Astrocyte of the cerebellum (primary cell): Measurements from ENCODE around the gene MADCAM1.
A peak's percentile ranks its signal among the peaks of the same experiment; 100 is the strongest.

ENCODE experiments used
- DNase-seq: peaks from one replicate; pipeline ENCODE4 v3.0.0-alpha.2; 2011; ENCODE audit warnings: low read depth
- H3K4me3 ChIP-seq: 2 replicates; pipeline ENCODE4 v1.5.1; 2011; ENCODE audit warnings: mild to moderate bottlenecking, low read depth, low read length, moderate library complexity
- in situ Hi-C: cut with HindIII; loops from 2 replicates; pipeline ENCODE4 v1.10.0; 2017; ENCODE audit warnings: low sequenced_read_pairs
- TF ChIP-seq, protein P1 (sequence below): IDR thresholded peaks from 2 replicates; pipeline ENCODE4 v1.5.1; 2012; ENCODE audit warnings: low read length, low read depth, moderate library complexity, mild to moderate bottlenecking; ENCODE audit errors: missing control alignments

The MADCAM1 gene

DNA sequence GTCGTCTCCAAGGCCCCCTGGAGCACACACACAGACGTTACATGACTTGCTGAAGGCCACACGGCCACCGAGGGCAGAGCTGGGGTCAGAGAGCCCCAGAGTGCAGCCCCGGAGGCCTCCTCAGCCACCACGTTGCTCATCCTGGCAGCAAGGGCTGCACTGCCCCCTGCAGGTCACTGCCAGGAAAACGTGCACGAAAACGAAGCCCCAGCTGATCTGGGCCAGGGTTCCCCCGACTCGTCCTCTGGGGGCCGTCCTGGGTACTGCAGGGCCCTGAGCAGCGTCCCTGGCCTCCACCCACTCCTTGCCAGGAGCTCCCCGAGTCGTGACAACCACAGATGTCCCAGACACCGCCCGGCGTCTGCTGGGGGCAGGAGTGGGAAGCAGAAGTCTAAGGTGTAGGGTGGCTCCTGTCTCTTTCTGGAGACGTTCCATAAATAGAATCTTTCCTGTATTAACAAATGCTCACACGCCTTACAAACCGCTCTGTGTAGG lies 14.4 kb downstream of the MADCAM1 start:
- DNase-seq: no peak
- no peak overlapping the region for H3K4me3 ChIP-seq
- in situ Hi-C loops: no loop called here
- TF ChIP-seq, protein P1, sequence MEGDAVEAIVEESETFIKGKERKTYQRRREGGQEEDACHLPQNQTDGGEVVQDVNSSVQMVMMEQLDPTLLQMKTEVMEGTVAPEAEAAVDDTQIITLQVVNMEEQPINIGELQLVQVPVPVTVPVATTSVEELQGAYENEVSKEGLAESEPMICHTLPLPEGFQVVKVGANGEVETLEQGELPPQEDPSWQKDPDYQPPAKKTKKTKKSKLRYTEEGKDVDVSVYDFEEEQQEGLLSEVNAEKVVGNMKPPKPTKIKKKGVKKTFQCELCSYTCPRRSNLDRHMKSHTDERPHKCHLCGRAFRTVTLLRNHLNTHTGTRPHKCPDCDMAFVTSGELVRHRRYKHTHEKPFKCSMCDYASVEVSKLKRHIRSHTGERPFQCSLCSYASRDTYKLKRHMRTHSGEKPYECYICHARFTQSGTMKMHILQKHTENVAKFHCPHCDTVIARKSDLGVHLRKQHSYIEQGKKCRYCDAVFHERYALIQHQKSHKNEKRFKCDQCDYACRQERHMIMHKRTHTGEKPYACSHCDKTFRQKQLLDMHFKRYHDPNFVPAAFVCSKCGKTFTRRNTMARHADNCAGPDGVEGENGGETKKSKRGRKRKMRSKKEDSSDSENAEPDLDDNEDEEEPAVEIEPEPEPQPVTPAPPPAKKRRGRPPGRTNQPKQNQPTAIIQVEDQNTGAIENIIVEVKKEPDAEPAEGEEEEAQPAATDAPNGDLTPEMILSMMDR: peak; percentile 98

DNA sequence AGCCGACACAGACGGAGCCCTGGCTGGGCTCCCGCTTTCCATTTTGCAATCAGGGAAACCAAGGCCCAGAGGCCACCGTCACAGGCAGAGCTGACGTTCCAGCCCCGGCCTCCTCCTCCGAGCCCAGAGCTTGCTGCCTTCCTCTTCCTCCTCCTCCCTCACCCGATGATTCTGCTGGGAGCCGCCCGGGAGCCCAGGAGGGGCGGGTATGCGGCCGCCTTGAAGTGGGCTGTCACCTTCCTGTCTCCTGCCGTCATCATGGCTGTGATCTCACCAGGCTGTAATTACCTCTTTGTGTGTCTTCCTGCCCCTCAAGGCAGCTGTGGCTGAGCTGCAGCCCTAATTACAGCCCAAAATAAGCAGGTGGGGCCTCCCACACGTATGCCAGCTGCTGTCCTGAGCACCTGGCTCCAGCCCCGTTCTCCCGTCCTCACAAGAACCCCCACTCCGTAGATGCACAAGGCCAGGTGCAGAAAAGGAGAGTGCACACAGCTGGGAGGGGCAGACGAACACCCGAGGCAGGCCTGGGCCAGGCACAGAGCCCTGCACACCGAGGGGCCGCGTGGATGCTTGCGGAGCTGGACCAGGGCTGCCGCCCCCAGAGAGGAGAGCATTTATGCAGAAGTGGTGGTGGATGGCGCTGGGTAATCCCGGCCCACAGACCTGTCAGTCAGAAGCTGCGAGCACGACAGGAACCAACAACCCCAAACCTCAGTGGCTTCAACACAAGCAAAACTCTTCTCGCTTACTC lies 15.0 kb downstream of the MADCAM1 start:
- in situ Hi-C loops: no loop called here
- DNase-seq: no peak
- no peak overlapping the region for H3K4me3 ChIP-seq
- TF ChIP-seq, protein P1: no peak

DNA sequence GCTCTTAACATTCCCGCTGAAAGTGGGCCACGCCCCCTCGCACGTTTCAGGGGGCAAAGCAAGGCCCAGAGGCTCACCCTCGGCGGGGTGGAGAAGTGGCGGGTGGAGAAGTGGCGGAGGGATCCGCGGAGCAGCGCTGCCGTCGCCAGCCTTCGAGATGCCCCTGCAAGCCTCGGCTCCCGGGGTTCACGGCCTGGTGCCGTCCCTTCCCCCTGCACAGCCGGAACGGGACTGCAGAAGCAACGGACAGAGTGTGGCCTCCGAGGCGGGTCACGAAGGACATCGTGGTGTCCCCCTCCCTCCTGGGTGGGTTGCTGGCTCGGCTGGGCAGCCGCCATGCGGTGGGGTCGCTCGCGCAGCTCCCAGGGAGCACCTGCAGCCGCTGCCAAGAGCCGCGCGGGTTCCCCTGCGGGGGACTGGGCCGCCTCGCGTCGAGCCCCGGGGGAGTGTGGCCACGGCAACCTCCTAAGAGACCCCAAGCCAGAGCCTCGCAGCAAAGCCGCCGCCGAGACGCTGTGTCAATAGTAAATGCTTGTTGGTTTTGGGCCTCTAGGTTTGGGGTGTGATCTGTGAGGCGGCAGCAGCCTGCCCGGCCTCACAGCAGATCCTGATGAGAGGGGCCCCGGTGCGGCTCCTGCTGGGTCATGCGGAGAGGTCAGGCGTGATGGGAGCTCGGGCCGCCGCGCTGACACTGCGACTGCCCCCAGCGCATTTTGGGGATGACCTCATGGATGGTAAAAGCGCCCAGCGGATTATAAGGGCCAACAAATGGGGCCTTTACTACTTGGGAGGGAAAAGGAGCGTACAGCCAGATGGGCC lies 16.5 kb downstream of the MADCAM1 start:
- no peak overlapping the region for H3K4me3 ChIP-seq
- no peak for DNase-seq
- in situ Hi-C loops: no loop called here
- TF ChIP-seq, protein P1: no peak

DNA sequence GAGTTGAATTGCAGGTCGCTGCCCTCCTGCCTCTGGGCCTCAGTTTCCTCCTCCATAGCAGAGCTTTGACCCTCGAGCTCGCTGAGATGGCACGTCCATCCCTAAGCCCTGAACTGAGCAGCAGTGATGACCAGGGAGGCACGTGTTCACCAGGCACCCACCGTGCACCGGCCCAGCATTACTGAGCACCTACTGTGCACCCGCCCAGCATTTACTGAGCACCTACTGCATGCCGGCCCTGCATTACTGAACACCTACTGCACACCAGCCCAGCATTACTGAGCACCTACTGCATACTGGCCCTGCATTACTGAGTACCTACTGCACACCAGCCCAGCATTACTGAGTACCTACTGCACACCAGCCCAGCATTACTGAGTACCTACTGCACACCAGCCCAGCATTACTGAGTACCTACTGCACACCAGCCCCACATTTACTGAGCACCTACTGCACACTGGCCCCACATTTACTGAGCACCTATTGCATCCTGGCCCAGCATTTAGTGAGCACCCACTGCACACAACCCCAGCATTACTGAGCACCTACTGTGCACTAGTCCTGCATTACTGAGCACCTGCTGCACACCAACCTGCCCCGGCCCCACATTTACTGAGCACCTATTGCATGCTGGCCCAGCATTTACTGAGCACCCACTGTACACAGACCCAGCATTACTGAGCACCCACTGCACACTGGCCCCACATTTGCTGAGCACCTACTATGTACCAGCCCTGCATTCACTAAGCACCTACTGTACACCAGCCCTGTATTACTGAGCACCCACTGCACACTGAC lies 17.3 kb downstream of the MADCAM1 start:
- DNase-seq: no peak
- no peak overlapping the region for H3K4me3 ChIP-seq
- in situ Hi-C loops: no loop called here
- TF ChIP-seq, protein P1: no peak

DNA sequence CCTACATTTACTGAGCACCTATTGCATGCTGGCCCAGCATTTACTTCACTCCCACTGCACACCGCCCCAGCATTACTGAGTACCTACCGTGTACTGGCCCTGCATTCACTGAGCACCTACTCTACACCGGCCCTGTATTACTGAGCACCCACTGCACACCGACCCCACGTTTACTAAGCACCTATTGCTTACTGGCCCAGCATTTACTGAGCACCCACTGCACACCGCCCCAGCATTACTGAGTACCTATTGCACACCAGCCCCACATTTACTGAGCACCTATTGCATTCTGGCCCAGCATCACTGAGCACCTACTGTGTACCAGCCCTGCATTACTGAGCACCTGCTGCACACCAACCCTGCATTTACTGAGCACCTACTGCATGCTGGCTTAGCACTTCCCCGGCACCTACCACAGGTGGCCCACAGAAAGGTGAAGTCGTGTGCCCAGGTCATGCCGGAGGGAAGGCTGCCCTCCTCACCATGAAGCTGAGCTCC lies 17.9 kb downstream of the MADCAM1 start:
- TF ChIP-seq, protein P1: no peak
- in situ Hi-C loops: no loop called here
- no peak for DNase-seq
- no peak overlapping the region for H3K4me3 ChIP-seq
